SU-DHL-6 (cell line): ENCODE data around the gene CTTN.

Experiments used
- H2AFZ ChIP-seq: fragments of 200-600 bp; sonication (generic); 2 replicates; pipeline ENCODE4 v1.6.1; 2014; ENCODE audit warnings: low read depth, mild to moderate bottlenecking, moderate library complexity, mixed read lengths, antibody characterized with exemption, low read length; ENCODE audit not compliant: severe bottlenecking
- H3F3A ChIP-seq: fragments of 200-600 bp; shearing (Covaris generic); 2 replicates; pipeline ENCODE4 v1.6.0; 2016; ENCODE audit warnings: antibody characterized with exemption, mild to moderate bottlenecking; ENCODE audit not compliant: insufficient read depth
- H3K27ac ChIP-seq: fragments of 200-600 bp; sonication (generic); 2 replicates; pipeline ENCODE4 v1.5.1; 2016; ENCODE audit warnings: low read depth, mild to moderate bottlenecking, low read length, moderate library complexity, mixed read lengths
- H3K27me3 ChIP-seq: fragments of 200-600 bp; sonication (generic), shearing (Covaris generic); 2 replicates; pipeline ENCODE4 v1.6.0; 2014; ENCODE audit warnings: mild to moderate bottlenecking, low read length
- H3K36me3 ChIP-seq: fragments of 200-600 bp; sonication (generic); 2 replicates; pipeline ENCODE4 v1.6.1; 2014; ENCODE audit warnings: mild to moderate bottlenecking, low read length, mixed read lengths
- H3K4me2 ChIP-seq: fragments of 300-600, 200-600 bp; shearing (Covaris generic), sonication (generic); 2 replicates; pipeline ENCODE4 v1.6.0; 2014; ENCODE audit warnings: low read length, low read depth, mild to moderate bottlenecking; ENCODE audit not compliant: poor library complexity, severe bottlenecking
- H3K4me3 ChIP-seq: fragments of 200-600 bp; sonication (generic); 2 replicates; pipeline ENCODE4 v1.5.1; 2014; ENCODE audit warnings: antibody characterized with exemption, low read length, mild to moderate bottlenecking, mixed read lengths; ENCODE audit not compliant: insufficient read depth, poor library complexity, severe bottlenecking
- H3K79me2 ChIP-seq: fragments of 200-600 bp; sonication (generic); 2 replicates; pipeline ENCODE4 v1.6.1; 2014; ENCODE audit warnings: mild to moderate bottlenecking, low read length, moderate library complexity; ENCODE audit not compliant: insufficient read depth
- H3K9ac ChIP-seq: fragments of 200-600 bp; sonication (generic); 2 replicates; pipeline ENCODE4 v1.7.0; 2014; ENCODE audit warnings: mild to moderate bottlenecking, low read length
- H3K9me2 ChIP-seq: fragments of 200-600 bp; sonication (generic); replicated peaks from 2 replicates; pipeline ENCODE4 v1.6.1; 2014; ENCODE audit warnings: low read length; ENCODE audit not compliant: insufficient read depth
- H3K9me3 ChIP-seq: fragments of 200-600 bp; sonication (generic); 2 replicates; pipeline ENCODE4 v1.6.1; 2014; ENCODE audit warnings: low read length, mixed read lengths; ENCODE audit not compliant: insufficient read depth
- H4K20me1 ChIP-seq: fragments of 200-600 bp; sonication (generic); 2 replicates; pipeline ENCODE4 v1.6.1; 2014; ENCODE audit warnings: low read depth, mild to moderate bottlenecking, antibody characterized with exemption, low read length, moderate library complexity, mixed read lengths
- CTCF ChIP-seq: fragments of 200-600 bp; sonication (generic); IDR thresholded peaks from one replicate; pipeline ENCODE4 v1.5.1; 2017; ENCODE audit warnings: antibody characterized with exemption, mild to moderate bottlenecking, low read length, moderate library complexity; ENCODE audit not compliant: insufficient read depth, poor library complexity, severe bottlenecking
- EZH2phosphoT487 ChIP-seq: fragments of 200-600 bp; sonication (generic), shearing (Covaris generic); conservative IDR thresholded peaks from 2 replicates; pipeline ENCODE4 v1.6.1; 2018; ENCODE audit warnings: mild to moderate bottlenecking, antibody characterized with exemption, low read length, moderate library complexity, mixed read lengths

The CTTN gene

GRCh38 chr11:70420008-70420464, 21.7 kb downstream of the CTTN start:
- Histone ChIP-seq H2AFZ (no peak overlapping the region), H3K4me2 (no peak overlapping the region), H3K27me3 (no peaks in the 10 kb centered on the region), H3K4me3 (no peak overlapping the region), H4K20me1 (no peaks in the 10 kb centered on the region), H3K36me3 (no peaks in the 10 kb centered on the region), H3F3A (no peaks in the 10 kb centered on the region), H3K9me3 (no peaks in the 10 kb centered on the region), H3K9ac (no peak overlapping the region), H3K79me2 (no peaks in the 10 kb centered on the region), H3K9me2 (no peaks in the 10 kb centered on the region), H3K27ac (no peak overlapping the region)
- TF ChIP-seq CTCF, result no peak
- TF ChIP-seq EZH2phosphoT487, result no peak

GRCh38 chr11:70420496-70420895, 22.2 kb downstream of the CTTN start:
- Histone ChIP-seq H4K20me1 (no peaks in the 10 kb centered on the region), H3K9me2 (no peaks in the 10 kb centered on the region)

GRCh38 chr11:70421123-70421522, 22.8 kb downstream of the CTTN start:
- Histone ChIP-seq H3K4me2 (no peak overlapping the region), H4K20me1 (no peaks in the 10 kb centered on the region), H3K4me3 (no peak overlapping the region), H3K27me3 (no peaks in the 10 kb centered on the region), H3K79me2 (no peaks in the 10 kb centered on the region), H3K36me3 (no peaks in the 10 kb centered on the region), H3K27ac (no peak overlapping the region), H2AFZ (no peak overlapping the region), H3K9ac (no peak overlapping the region), H3F3A (no peaks in the 10 kb centered on the region), H3K9me2 (no peaks in the 10 kb centered on the region), H3K9me3 (no peaks in the 10 kb centered on the region)
- TF ChIP-seq CTCF, result no peak

More at GRCh38 chr11:70420496-70420895, 22.2 kb downstream of the CTTN start:
- H3K9me3 ChIP-seq, result no peaks in the 10 kb centered on the region
- no peaks in the 10 kb centered on the region for H3K36me3 ChIP-seq
- no peak overlapping the region for H3K4me3 ChIP-seq
- H3F3A ChIP-seq, result no peaks in the 10 kb centered on the region
- TF ChIP-seq CTCF, result no peak
- TF ChIP-seq EZH2phosphoT487, result no peak
- no peak overlapping the region for H3K4me2 ChIP-seq
- no peak overlapping the region for H3K27ac ChIP-seq
- H3K9ac ChIP-seq, result no peak overlapping the region
- no peak overlapping the region for H2AFZ ChIP-seq
- no peaks in the 10 kb centered on the region for H3K27me3 ChIP-seq
- no peaks in the 10 kb centered on the region for H3K79me2 ChIP-seq
